Peyer's patch (tissue), 4 donors: Measurements from ENCODE around the gene MED19. TPM values are rescaled to one million over a fixed set of nuclear protein-coding genes. Genes with fewer than 3 reads are reported as not detected.
A peak's percentile ranks its signal among the peaks of the same experiment; 100 is the strongest.
"Not testable (repeated sequence)": the region's sequence is repeated elsewhere in the genome, so short reads cannot be mapped to it uniquely, and the experiment has no call there.

Experiments used
- DNase-seq, 3 donors: peaks; one replicate each; pipeline ENCODE4 v3.0.0-alpha.2; 2017 to 2019
- H3K27ac ChIP-seq, 4 donors: fragments of 200-600 bp; sonication (generic); one replicate each; pipeline ENCODE4 v1.5.1; 2016 to 2019
- H3K27me3 ChIP-seq, 2 donors: fragments of 200-600 bp; sonication (generic); one replicate each; pipeline ENCODE4 v1.5.1; 2019
- H3K36me3 ChIP-seq, 3 donors: fragments of 200-600 bp; sonication (generic); one replicate each; pipeline ENCODE4 v1.5.1; 2016 to 2019
- H3K4me1 ChIP-seq, 4 donors: fragments of 200-600 bp; sonication (generic); one replicate each; pipeline ENCODE4 v1.5.1; 2016 to 2019
- H3K4me3 ChIP-seq, 4 donors: fragments of 200-600 bp; sonication (generic); 1 replicate in 3 of 4; 2 replicates in 1 of 4; pipeline ENCODE4 v1.5.1; 2016 to 2019; ENCODE audit warnings: mild to moderate bottlenecking in 1 of 4
- H3K9me3 ChIP-seq, 4 donors: fragments of 200-600 bp; sonication (generic); one replicate each; pipeline ENCODE4 v1.5.1; 2016 to 2019; ENCODE audit warnings: mild to moderate bottlenecking in 1 of 4
- POLR2A ChIP-seq, 2 donors: fragments of 450-650 bp; IDR thresholded peaks; one replicate each; pipeline ENCODE4 v1.5.1; 2017; ENCODE audit warnings: antibody characterized with exemption in 2 of 2, mild to moderate bottlenecking in 2 of 2, moderate library complexity in 2 of 2
- total RNA-seq, 4 donors: library from RNA; depleted of rRNA; stranded (reverse); fragments of >200 nt; gene quantifications; one replicate each; pipeline ENCODE4 v1.1.0, GENCODE V29; 2016
- TF ChIP-seq, protein P1 (sequence below), 6 experiments: fragments of 450-650 bp in 4 of 6; fragments of 200-600 bp in 2 of 6; sonication (generic) in 1 of 6; IDR thresholded peaks; one replicate each; pipeline ENCODE4 v1.5.1; 2017 to 2019; ENCODE audit warnings: antibody characterized with exemption in 6 of 6, mild to moderate bottlenecking in 3 of 6, moderate library complexity in 1 of 6

MED19 gene
- total RNA-seq, 4 donors from 2014 or later = 3.0 to 26.4 (median 21.5) TPM

DNA sequence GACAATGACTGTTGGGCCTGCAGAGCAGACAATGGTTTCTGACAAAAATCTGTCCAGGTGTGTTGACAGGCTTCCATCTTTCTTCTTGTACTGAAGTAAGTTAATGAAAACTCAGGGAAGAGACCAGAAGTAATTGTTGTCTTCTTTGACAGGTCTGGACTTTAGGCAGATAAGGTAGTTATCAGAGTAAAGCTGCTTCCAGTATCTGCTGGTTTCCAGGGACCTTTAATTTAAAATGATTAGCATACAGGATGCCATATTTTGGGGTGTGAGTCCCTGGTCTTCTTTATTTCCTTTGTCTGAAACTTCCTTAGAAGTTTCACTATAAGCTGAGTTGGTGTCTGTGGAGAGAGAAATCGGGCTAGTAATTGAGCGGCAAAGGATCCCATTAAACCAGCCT is 1.8 kb upstream of the MED19 start:
- peaks cover 3 to 32% (median 15%) of the 10 kb centered on the region in 4 donors for H3K4me1 ChIP-seq
- DNase-seq = no peak
- H3K27ac ChIP-seq = no peak overlapping the region
- TF ChIP-seq, protein P1, sequence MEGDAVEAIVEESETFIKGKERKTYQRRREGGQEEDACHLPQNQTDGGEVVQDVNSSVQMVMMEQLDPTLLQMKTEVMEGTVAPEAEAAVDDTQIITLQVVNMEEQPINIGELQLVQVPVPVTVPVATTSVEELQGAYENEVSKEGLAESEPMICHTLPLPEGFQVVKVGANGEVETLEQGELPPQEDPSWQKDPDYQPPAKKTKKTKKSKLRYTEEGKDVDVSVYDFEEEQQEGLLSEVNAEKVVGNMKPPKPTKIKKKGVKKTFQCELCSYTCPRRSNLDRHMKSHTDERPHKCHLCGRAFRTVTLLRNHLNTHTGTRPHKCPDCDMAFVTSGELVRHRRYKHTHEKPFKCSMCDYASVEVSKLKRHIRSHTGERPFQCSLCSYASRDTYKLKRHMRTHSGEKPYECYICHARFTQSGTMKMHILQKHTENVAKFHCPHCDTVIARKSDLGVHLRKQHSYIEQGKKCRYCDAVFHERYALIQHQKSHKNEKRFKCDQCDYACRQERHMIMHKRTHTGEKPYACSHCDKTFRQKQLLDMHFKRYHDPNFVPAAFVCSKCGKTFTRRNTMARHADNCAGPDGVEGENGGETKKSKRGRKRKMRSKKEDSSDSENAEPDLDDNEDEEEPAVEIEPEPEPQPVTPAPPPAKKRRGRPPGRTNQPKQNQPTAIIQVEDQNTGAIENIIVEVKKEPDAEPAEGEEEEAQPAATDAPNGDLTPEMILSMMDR (IDR thresholded peaks at IDR 0.05) = no peak
- no peak for TF ChIP-seq POLR2A (IDR thresholded peaks at IDR 0.05)
- H3K36me3 ChIP-seq = no peaks in the 10 kb centered on the region
- H3K4me3 ChIP-seq = peak overlapping the region; percentile 84 to 94 (median 90)
- no peaks in the 10 kb centered on the region for H3K9me3 ChIP-seq
- H3K27me3 ChIP-seq = no peaks in the 10 kb centered on the region

DNA sequence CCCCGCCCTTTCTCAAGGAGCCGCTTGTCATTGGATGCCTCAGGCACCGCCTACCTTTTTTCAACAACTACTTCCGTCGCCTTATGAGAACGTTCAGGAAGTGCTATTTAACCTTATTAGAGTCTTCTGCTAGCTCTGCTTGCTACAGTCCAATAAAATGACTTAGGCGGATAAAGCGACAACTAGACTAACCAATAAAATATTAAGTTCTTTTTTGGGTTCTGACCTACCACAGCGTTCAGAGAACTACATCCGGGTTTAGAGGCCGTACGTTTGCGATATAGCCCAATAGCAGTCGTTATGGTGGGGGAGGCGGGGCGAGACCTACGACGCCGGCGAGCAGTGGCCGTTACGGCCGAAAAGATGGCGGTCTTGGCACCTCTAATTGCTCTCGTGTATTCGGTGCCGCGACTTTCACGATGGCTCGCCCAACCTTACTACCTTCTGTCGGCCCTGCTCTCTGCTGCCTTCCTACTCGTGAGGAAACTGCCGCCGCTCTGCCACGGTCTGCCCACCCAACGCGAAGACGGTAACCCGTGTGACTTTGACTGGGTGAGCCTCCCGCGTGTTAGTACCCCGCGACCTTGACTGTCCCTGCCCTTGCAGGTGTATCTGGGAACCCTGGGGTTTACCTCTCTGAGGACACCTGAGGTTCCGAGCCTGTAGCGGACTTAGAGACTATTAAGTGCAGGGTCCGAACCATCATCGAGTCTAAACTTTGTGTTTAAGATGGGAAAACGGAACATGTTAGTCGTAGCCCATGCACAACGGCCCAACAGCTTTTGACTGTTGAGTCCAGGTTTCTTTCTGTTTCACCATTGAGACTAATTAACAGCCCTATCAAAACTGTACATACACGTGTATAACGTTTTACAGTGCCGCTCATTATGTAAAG is 488 bp upstream of the MED19 start, which contains the start of gene TMX2:
TSS of gene TMX2 (plus strand) at position 338 of the 895 bp plus-strand sequence. CDS start at position 364, 26 bp downstream.
- Histone ChIP-seq H3K4me1 (peaks cover 3 to 32% (median 15%) of the 10 kb centered on the region in 4 donors), H3K27ac (peak within 1 kb of the TSS; percentile 80 to 95 (median 90)), H3K9me3 (no peaks in the 10 kb centered on the region), H3K36me3 (no peaks in the 10 kb centered on the region), H3K27me3 (no peaks in the 10 kb centered on the region), H3K4me3 (peak within 1 kb of the TSS; percentile 84 to 94 (median 90))
- TF ChIP-seq POLR2A (IDR thresholded peaks at IDR 0.05) = peak; percentile 37 to 53
- TF ChIP-seq, protein P1 (IDR thresholded peaks at IDR 0.05) = no peak
- DNase-seq = peak; percentile 91 to 97 (median 93)

DNA sequence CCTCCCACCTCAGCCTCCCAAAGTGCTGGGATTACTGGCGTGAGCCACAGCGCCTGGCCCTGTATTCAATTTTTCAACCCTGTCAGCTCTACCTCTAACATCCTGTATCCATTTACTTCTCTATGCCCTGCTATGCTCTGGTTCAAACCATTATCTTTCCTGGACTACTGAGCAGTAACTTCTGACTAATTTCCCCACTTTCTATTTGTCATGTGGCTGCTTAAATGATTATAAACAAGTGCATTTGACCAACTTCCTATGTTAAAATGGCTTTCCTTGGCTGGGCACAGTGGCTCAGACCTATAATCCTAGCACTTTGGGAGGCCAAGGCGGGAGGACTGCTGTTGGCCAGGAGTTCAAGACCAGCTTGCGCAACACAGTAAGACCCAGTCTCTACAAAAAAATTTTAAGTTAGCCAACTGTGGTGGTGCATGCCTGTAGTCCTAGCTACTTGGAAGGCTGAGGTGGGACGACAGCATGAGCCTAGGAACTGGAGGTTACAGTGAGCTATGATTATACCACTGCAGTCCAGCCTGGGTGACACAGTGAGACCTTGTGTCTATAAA is 2.1 kb downstream of the MED19 start:
- Histone ChIP-seq H3K27me3 (no peaks in the 10 kb centered on the region), H3K36me3 (peaks cover 0 to 2% (median 0%) of the 10 kb centered on the region in 3 donors), H3K4me3 (no peak overlapping the region), H3K4me1 (peaks cover 3 to 29% (median 15%) of the 10 kb centered on the region in 4 donors), H3K9me3 (no peaks in the 10 kb centered on the region), H3K27ac (no peak overlapping the region)
- TF ChIP-seq, protein P1 (IDR thresholded peaks at IDR 0.05) = no peak
- no peak for TF ChIP-seq POLR2A (IDR thresholded peaks at IDR 0.05)
- no peak for DNase-seq

DNA sequence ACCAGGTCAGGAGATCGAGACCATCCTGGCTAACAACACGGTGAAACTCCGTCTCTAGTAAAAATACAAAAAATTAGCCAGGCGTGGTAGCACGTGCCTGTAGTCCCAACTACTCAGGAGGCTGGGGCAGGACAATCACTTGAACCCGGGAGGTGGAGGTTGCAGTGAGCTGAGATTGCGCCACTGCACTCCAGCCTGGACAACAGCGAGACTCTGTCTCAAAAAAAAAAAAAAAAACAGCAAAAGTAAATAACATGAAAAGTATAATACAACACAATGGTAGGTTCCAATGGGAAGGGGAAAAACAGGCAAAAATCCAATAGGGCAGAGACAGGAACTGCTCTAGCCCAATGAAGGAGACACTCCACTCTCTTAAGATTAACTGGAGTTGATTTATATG is 6.6 kb downstream of the MED19 start:
- not testable (repeated sequence) for DNase-seq, H3K27me3 ChIP-seq, H3K4me3 ChIP-seq, H3K27ac ChIP-seq, H3K9me3 ChIP-seq, H3K4me1 ChIP-seq
- peaks cover 0 to 31% (median 0%) of the 10 kb centered on the region in 3 donors for H3K36me3 ChIP-seq

DNA sequence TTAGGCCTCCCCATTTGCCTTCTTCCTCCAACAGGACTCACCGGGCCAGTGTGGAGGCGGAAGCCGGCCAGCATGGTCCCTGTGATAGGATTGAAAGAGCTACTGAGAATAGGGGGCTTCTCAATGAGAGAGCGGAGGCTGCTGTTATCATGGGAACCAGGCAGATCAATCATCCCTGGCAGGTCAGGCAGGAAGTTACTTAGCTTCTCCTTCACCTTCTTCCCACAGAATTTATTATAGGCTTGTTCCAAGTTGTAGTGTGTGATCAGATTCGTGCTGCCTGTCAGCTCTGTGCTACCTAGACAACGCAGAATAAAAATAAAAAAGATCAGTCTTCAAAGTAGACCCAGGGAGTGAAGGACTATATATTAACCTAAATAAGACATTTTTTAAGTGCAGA is 7.1 kb downstream of the MED19 start:
- H3K4me3 ChIP-seq = no peak overlapping the region
- no peaks in the 10 kb centered on the region for H3K27me3 ChIP-seq
- TF ChIP-seq POLR2A (IDR thresholded peaks at IDR 0.05) = no peak
- TF ChIP-seq, protein P1 (IDR thresholded peaks at IDR 0.05) = no peak
- no peaks in the 10 kb centered on the region for H3K4me1 ChIP-seq
- no peak overlapping the region for H3K27ac ChIP-seq
- H3K9me3 ChIP-seq = no peaks in the 10 kb centered on the region
- no peak for DNase-seq
- H3K36me3 ChIP-seq = peaks cover 0 to 36% (median 0%) of the 10 kb centered on the region in 3 donors

DNA sequence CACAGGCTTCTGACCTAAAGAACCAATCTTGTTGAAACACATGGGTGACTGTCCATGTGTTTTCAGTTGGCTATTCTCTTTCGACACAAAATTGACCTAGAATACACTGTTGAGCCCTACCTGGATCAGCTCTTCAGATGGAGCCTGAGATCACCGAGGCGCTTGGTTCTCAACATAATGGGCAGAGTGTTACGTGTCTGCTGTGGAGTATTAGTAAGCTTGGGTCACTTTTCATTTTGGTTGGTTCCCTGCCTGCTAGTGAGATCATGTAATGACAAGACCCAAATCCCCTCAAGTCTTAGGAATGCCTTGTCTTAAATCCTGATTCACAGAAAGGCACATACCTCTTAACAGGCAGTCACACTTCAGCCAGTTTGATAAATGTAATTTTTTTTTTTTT is 8.7 kb downstream of the MED19 start:
- Histone ChIP-seq H3K36me3 (peaks cover 0 to 52% (median 0%) of the 10 kb centered on the region in 3 donors), H3K9me3 (no peaks in the 10 kb centered on the region), H3K4me3 (no peak overlapping the region), H3K27ac (no peak overlapping the region), H3K4me1 (no peaks in the 10 kb centered on the region), H3K27me3 (no peaks in the 10 kb centered on the region)
- no peak for TF ChIP-seq POLR2A (IDR thresholded peaks at IDR 0.05)
- TF ChIP-seq, protein P1 (IDR thresholded peaks at IDR 0.05) = no peak
- no peak for DNase-seq
